Breast epithelium (tissue), 3 donors: ENCODE measurements around the gene PRPF40A.

Source experiments
- CTCF ChIP-seq, 3 donors: fragments of 450-650 bp; IDR thresholded peaks; one replicate each; pipeline ENCODE4 v1.5.1; 2016 to 2017; ENCODE audit warnings: antibody characterized with exemption in 3 of 3, mild to moderate bottlenecking in 3 of 3, moderate library complexity in 3 of 3
- POLR2A ChIP-seq: fragments of 450-650 bp; IDR thresholded peaks from one replicate; pipeline ENCODE4 v1.6.1; 2016; ENCODE audit warnings: antibody characterized with exemption, mild to moderate bottlenecking, moderate library complexity
- POLR2AphosphoS5 ChIP-seq, 3 donors: sonication (generic); formaldehyde crosslinking; IDR thresholded peaks; one replicate each; pipeline ENCODE4 v1.6.1; 2017; ENCODE audit warnings: antibody characterized with exemption in 3 of 3

GRCh38 chr2:152730591-152731333 lies 13.5 kb upstream of the PRPF40A start:
- TF ChIP-seq CTCF (IDR thresholded peaks at IDR 0.05), result no peak
- no peak for TF ChIP-seq POLR2A
- TF ChIP-seq POLR2AphosphoS5 (IDR thresholded peaks at IDR 0.05), result no peak
